ENCODE measurements around the gene EGLN1.

EGLN1 gene

DNA sequence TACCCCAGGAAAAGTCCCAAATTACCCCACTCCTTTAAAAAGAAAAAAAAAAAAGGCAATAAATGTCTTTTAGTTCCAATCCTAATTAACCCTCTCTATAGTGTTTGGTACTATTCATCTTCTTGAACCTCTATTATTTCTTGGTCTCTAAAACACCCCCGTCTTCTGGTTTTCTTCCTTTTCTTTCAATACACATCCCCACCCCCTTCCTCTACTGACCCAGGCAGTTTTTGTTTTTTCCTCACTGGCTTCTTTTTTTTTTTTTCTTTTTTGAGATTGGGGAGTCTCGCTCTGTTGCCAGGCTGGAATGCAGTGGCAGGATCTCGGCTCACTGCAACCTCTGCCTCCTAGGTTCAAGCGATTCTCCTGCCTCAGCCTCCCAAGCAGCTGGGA is 26.1 kb downstream of the EGLN1 start:
- DNase-seq (ENCODE audit: low read depth), result no peak

DNA sequence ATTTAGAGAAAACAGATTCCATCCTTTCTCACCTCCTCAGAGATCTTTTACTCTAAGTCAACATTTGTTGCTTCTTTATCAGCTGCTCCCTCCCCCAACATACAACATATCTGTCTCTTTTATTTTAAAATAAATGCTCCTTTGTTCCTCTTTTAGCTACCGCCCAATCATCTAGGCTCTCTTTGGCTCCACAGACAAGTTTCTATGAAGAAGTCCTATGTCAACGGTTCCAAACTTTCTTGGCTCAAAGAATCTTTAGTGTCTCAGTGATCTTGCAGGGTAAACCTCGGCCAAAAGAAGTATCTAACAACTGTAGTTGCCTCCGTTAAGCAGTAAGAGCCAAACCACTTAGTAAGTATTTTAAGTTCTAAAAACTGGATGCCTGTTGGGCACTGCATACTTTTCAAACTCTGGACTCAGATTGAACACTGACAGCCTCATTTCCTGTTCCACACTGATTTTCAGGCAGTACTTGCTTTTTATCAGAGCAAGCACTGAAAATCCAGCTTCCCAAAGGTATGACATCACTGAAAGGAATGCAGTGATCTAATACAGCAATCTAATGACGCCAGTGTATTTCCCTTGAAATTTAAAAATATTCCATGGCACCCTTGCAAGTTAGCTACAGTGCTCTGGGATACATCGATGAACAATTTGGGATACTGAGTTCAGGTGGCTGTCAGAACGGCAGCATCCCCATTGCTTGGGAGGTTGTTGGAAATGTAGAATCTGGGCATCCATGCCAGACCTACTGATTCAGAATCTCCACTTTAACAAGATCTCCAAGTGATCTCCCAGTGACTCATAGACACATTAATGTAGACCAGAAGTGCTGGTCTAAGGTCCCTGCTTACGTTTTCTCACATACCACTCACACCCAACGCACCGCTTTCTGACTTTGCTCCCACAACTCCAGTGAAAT is 26.8 kb downstream of the EGLN1 start:
- DNase-seq (ENCODE audit: low read depth), result no peak

DNA sequence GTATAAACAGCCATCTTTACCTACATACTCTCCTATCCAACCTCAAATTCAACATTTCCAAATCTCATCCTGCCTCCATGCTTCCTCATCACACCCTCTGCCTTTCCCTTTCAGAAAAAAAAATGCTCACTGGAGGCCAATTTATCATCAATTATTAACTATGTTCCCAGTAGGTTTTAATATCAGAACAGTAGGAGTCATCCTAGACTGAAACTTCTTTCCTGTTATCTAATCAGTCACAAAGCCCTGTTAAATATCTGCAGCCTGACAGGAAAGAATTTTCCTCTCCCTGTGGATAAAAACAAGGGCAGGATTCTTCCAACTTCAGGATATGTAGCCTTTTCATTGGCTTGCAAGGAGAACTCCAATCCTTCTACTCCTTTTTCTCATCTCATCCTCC is 28.4 kb downstream of the EGLN1 start:
- no peak for DNase-seq (ENCODE audit: low read depth)

DNA sequence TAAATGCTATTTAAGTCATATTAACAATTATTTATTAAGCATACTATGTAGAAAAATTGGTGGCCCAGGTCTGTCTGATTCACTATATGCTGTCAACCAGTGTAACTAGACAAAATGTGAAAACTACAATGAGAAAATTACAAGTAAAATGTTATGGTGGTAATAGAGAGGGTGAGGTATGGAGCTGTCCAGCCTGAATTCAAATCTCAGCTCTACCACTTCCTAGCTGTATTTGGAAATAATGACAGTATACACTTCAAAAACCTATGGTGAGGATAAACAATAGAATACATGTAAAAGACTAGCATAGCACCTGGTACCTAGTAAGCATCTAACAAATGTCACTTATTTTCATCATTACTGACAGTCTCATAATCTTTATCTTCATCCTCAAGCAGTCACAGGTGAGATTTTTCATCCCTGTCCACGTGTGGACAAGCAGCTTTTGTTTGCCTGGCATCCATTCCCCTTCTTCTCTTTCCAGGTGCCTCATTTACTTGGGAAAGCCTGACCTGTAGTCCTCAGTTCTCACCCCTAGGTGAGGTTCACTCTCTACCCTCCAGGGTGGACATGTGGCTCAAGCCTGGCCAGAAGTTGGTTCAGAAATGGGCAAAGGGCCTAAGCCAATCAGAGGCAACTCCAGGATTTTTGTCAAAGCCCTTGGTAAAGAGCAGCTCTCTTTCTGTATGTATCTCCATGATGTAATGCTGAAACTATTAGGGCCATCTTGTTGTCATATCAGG is 29.5 kb downstream of the EGLN1 start:
- DNase-seq (ENCODE audit: low read depth), result no peak

DNA sequence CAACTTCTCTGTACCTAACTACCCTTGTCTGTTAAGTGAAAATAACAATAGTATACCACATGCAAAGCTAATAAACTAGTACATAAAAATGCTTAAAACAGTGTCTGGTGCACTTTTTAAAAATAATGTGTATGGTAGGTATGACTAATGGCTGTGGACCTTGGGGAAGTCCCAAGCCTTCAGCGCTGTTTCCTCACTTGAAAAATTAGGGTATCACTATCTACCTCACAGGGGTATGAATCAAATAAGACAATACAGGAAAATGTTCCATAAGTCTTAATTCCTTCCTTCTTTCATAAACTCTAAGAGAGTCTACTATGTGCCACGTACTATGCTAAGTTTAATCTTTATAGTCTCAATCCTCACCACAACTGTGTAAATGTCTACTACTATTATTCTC is 32.0 kb downstream of the EGLN1 start:
- DNase-seq (ENCODE audit: low read depth), result no peak

DNA sequence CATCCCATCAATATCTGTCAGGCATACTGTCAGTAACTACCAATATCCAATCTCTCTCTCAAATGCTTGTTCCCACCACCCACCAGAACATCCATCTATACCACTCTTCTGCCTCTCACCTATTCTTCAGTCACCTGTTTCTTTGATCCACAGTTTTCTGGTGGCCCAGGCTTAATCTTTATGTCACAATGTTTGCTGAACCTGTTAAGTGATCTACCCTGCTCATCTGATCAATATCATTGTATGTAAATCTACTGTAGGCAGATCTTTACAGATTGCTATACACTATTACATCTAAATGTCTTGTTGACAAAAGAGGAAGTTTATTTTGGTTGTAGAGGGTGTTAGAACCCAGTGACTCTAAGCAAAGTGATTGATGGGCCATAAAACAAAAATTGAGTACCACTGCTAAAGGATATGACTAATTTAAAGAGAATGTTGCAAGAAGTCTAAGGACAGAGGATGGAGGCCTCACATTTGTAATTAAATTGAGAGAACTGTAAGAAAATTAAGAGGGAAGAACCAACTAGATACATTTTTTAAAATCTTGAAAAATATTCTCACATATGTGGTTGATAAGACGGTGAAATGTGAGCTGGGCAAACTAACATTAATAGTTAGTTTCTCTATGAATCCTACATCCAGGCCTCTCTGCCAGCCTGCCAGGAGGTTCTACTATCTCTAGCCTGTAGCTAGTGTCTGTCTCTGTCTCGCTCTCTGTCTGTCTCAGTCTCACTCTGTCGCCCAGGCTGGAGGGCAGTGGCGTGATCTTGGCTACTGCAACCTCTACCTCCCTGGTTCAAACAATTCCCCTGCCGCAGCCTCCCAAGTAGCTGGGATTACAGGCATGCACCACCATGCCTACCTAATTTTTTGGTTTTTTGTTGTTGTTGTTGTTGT is 34.1 kb downstream of the EGLN1 start:
- no peak for DNase-seq (ENCODE audit: low read depth)

DNA sequence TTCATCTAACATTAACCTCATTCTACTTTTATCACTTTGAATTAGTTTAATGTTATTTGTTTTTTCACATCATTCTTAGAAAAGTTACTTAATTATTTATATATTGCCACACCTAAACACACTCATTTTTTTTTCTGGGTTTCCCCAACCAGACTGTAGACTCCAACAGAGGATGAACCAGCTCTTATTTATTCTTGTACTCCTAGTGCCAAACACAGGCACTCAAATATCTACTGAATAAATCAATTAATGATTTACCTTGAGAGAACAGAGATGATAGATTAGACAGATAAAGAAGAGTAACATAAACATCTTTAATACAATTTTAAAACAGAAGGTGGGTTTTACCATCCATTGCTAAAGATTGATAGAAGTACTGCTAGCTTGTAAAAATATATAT is 35.6 kb downstream of the EGLN1 start:
- DNase-seq (ENCODE audit: low read depth), result no peak

DNA sequence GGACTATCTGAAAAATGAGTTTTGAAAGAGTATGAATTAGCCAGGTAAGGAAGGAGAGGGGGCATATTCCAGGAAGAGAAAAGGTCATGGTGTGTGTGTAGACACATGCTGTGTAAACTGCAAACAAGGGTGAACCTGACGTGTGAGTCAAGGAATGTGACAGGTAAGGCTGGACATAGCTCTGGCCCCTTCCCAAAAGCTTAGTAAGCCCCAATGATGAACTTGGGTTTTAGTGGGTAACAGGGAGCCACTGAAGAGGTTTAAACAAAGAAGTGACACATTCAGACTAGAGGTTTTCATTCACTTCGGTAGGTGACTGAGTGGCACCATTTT is 36.7 kb downstream of the EGLN1 start:
- DNase-seq (ENCODE audit: low read depth), result no peak

DNA sequence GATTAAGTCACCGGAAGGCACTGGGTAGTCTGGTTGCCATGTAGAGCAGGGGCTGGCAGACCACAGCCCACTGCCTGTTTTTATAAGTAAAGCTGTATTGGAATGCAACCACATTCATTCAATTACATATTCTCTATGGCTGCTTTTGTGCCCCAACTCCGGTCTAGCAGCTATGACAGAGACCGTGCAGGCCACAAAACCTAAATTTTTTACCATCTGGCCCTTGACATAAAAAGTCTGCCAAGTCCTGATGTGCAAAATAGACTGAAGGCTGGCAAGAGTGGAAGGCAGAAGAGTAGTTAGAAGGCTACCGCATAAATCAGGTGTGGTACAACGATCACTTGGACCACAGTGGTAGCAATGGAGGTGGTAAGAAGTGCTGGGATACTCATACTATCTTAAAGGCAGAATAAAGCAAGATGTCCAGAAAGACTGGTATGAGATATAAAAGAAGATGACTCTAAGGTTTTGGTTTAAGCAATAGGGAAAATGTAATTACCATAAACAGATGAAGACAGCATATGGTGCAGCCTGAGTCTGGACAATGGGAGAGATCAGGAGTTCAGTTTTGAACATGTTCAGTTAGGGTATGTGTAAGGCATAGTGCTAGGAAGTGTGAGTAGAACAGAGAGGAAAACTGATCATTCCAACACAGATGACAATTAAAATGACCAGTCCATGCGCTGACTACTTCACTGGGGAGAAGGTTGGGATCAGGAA is 37.2 kb downstream of the EGLN1 start:
- no peak for DNase-seq (ENCODE audit: low read depth)

DNA sequence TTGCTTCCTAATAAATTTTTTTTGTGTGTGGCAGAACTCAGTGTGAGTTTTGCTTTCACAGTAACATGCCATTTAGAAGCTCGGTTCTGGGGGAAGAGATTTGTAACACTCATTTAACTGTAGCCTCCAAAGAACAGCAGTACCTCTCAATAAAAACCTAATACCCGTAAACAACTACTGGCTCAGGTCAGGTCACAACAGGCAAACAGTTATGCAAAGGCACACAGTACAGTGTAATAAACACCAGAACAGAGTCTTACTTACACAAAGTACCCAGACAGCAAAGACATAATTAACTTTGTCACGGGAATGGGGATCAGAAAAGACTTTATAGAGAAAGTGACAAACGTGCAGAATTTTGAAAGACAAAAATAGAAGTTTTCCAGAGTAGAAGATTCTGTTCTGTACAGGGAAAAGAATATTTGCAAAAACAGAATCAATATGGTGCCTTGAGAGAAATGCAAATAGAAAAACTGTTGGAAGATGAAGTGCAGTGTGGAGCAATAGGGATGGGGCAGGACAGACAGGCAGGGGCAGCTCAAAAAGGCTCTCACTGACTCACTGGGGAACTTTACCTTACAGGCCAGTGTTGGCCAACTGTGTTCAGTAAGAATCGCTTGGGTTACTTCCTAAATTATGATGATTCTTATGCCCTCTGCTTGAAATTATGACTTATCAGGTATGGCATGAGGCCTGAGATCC is 38.8 kb downstream of the EGLN1 start:
- DNase-seq (ENCODE audit: low read depth), result no peak

DNA sequence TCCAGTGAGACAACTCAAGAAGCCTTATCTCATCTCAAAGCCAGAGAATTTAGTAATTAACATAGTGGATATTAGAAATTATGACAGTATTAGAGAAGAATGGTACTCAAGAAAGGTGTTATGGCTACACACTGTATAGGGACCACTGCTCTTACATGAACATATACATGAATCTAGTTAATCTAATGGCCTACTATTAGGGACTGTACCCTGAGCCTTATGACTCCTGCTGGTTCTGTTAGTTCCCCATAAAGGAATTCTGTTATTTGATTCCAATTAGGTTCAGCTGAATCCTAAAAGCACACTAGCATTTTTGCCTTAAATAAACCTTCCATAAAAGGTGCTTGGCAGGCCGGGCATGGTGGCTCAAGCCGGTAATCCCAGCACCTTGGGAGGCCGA is 39.7 kb downstream of the EGLN1 start:
- no peak for DNase-seq (ENCODE audit: low read depth)

DNA sequence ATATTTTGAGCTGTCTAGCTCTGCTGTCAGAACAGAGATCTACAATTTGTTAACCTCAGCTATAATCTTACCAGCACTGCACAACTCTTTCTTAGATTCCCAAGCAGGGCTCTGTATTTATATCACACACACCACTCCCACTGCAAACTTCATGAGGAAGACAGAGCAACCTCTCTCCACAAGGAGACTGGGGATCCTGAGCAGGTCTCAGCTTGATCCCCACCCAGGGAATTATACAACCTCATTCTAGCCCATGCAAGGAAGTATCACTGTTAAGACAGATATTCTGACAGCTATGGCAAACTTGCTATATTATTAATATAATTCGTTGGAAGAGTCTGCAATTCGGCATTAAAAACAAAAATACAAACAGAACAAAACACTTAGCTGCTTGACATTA is 40.4 kb downstream of the EGLN1 start:
- DNase-seq (ENCODE audit: low read depth), result no peak

DNA sequence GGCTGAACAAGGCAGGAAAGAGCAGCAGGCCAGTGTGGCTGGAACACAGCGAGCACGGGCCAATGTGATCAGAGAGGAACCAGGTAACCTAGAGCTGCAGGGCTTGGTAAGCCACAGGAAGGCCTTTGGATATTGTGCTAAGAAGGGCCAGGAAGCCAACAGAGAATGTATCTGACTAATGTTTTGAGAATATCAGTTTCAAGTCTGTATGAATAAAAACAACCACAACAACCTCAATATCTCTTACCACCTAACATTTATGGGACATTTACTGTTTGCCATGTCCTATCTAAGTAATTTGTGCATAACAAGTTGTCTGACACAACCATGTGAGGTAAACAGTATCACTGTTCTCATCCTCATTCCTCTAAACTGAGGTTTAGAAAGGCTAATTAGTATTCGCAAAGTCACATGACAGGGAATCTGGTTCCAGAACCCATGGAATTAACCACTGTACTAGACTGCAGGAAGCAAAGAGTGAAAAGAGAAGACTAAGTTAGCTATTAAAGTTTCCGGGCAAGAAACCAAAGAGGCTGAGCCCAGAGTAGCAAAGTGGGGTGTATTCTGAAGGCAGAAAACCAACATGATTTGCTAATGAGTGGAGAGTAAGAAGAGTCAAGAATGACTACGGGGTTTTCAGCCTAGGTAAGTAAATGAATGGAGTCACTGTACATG is 45.1 kb downstream of the EGLN1 start:
- DNase-seq (ENCODE audit: low read depth), result no peak

DNA sequence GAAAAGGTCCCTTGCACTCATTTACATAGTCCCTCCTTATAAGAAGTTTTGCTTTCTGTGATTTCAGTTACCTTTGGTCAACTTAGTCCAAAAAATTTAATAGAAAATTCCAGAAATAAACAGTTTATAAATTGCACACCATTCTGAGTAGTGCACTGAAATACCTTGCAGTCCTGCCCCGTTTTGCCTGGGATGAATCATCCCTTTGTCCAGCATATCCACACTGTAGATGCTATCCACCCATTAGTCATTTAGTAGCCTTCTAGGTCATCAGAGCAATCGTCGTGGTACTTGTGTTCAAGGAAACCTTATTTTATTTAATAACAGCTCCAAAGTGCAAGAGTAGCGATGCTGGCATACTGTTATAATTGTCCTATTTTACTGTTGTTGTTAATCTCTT is 46.0 kb downstream of the EGLN1 start:
- DNase-seq (ENCODE audit: low read depth), result no peak

DNA sequence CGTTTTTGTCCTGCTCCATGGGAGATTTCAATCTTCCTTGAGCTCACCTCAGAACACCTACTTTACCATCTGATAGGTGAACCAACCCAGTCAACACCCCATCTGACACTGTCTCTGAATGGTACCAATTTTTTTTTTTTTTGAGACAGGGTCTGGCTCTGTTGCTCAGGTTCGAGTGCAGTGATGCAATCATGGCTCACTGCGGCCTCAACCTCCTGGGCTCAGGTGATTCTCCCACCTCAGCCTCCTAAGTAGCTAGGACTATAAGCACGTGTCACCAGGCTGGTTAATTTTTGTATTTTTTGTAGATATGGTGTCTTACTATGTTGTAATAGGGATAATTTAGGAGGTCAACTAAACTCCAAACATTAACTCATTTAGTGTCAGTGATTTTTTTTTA is 47.7 kb downstream of the EGLN1 start:
- DNase-seq (ENCODE audit: low read depth), result no peak

DNA sequence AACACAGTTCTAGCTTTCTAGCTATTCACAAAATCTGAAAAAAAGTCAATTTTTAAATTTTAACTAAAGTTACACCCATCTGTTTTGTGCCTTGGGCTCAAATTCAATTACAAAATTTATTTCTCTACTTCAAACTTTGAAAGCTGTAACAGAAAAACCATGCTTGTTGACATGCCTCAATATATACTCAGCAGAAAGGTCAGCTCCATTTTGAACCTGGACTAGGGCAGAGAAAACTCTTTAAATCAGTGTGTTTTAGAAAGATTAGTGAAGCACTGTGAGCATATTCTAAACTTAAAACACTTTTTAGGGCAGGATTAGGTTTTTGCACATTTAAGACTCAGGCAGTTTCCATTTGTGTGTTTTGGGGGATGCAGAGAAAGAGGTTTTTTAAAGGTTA is 49.6 kb downstream of the EGLN1 start:
- no peak for DNase-seq (ENCODE audit: low read depth)

DNA sequence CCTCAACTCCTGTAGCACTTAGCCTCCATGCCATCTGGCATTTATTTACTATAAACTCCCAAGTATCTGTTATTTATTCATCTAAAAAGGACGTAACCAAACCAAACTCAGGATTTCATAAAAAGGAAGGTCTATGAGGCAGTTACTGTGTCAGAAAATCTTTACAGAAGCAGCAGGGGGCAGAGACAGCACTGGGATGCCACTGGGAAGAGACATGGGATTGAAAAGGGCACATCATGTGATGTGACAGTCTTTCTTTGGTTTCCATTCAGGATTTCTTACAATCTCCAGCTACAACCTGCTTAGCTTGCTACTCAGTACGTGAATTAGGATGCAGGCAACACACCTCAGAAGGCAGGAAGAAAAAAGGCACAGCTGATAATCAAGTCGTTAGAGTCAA is 52.8 kb downstream of the EGLN1 start:
- DNase-seq (ENCODE audit: low read depth), result no peak

DNA sequence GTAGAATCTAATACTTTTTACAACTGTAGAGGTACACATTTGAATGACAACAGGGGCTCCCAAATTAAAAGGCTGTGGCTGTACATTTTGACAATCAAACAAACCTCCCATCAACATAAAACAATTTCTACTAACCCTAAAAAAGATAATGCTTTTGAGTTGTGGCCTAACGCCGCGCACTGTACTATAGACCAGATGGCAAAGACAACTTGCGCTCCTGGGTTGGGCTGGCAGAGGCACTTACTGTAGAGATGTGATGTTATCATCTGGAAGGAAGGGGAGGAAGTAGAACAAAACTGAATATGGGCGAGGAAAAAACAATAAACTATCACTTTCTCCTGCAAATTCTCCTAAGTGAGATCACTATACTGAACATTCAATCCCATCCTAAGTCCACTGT is 57.9 kb downstream of the EGLN1 start:
- no peak for DNase-seq (ENCODE audit: low read depth)

DNA sequence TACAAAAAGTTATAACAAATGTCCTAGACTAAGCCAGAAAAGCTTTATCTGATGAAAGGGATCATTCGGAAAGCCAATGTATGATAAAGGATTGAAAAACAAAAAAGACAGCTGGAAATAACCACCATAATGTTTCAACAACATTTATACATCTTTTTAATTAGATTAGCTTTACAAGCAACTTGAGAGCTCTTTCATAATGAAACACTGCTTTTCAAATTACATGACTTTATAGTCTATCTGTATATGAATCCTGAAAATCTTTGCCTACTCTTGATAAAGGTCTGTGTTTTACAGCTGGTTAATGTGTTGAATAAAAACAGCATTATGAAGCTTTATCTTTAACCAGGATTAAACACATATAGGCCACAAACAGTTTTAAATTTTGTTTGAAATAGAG is 58.5 kb downstream of the EGLN1 start:
- no peak for DNase-seq (ENCODE audit: low read depth)

DNA sequence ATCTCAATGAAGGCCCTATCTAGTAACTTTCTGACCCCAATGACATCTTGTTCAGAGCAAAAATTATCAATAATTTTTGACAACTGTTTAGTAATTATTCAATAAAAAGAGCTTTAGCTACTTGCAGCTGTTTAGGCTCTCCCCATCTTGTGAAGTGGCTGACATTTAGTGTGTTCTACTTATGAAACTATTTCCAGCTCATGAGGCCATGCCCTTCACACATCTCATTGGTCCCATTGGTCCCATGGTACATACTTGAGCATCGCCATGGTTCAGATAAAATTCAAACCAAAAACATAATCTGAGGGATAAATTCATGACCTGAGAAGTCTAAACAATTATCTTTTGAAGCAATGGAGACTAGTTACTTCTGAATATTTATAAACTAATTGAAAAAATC is 59.8 kb downstream of the EGLN1 start:
- no peak for DNase-seq (ENCODE audit: low read depth)

DNA sequence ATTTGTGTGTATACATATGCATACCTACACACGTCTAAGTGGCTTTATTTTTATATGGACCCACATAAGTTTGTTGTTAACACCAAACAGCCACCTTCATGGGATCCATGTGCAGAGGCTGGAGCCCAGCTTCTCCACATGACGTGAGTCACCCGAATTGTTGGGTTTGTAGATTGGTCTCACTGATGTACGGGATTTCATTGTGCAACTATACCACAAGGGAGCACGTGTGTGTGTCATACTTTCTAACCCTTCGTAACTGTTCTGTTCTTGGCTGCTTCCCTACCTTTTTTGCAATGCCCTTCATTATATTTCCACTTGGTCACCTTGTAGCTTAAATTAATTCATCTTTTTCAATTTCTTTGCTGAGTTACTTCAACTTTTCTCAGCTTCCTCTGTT is 63.0 kb downstream of the EGLN1 start:
- DNase-seq (ENCODE audit: low read depth), result no peak
